SK-N-SH (cell line): ENCODE data around the gene IL4R. TPM values are rescaled to one million over a fixed set of nuclear protein-coding genes. Genes with fewer than 3 reads are reported as not detected.
"Not testable (repeated sequence)": the region's sequence is repeated elsewhere in the genome, so short reads cannot be mapped to it uniquely, and the experiment has no call there.

ENCODE experiments used
- CTCF ChIA-PET: fragments of 300-600, 350-600 bp; formaldehyde crosslinking; extraction: SDS; loops from one replicate; lab custom pipeline; 2021; lab: Yijun Ruan, JAX
- POLR2A ChIA-PET: fragments of 350-600 bp; sonication (Branson Sonifier 250); formaldehyde crosslinking; extraction: SDS; loops from one replicate; lab custom pipeline; 2020; ENCODE audit warnings: antibody characterized with exemption, inconsistent platforms; lab: Yijun Ruan, JAX
- DNase-seq: peaks from one replicate; pipeline ENCODE4 v3.0.0; 2012
- H2AFZ ChIP-seq: fragments of 200-600 bp; sonication (generic); 2 replicates; pipeline ENCODE4 v1.8.1; 2016; ENCODE audit warnings: antibody characterized with exemption, mild to moderate bottlenecking, low read depth
- H3F3A ChIP-seq: fragments of 200-600 bp; sonication (generic); replicated peaks from 2 replicates; pipeline ENCODE3; 2016; ENCODE audit warnings: antibody characterized with exemption, mild to moderate bottlenecking; ENCODE audit not compliant: insufficient read depth
- H3K27ac ChIP-seq, 2 experiments: fragments of 200-500 bp in 1 of 2; fragments of 200-600 bp in 1 of 2; sonication (Bioruptor generic) in 1 of 2; sonication (generic), shearing (Covaris generic) in 1 of 2; 2 replicates each; pipeline versions ENCODE4 v1.5.1 to v1.6.1; 2014 to 2016; ENCODE audit warnings: low read depth in 2 of 2, inconsistent platforms in 1 of 2, low read length in 1 of 2, mild to moderate bottlenecking in 1 of 2, mixed read lengths in 1 of 2
- H3K27me3 ChIP-seq: fragments of 200-600 bp; sonication (generic), shearing (Covaris generic); 2 replicates; pipeline ENCODE4 v1.6.1; 2016; ENCODE audit warnings: mixed run types; ENCODE audit not compliant: insufficient read depth
- H3K36me3 ChIP-seq, 2 experiments: fragments of 200-500 bp in 1 of 2; fragments of 200-600 bp in 1 of 2; sonication (Bioruptor generic) in 1 of 2; sonication (generic) in 1 of 2; replicated peaks in 1 of 2; 2 replicates each; pipeline versions ENCODE3 to v1.5.1; 2014 to 2016; ENCODE audit warnings: low read length in 1 of 2, mild to moderate bottlenecking in 1 of 2; ENCODE audit not compliant: insufficient read depth in 2 of 2, control insufficient read depth in 1 of 2
- H3K4me1 ChIP-seq, 2 experiments: fragments of 200-500 bp in 1 of 2; fragments of 200-600 bp in 1 of 2; sonication (Bioruptor generic) in 1 of 2; sonication (generic), shearing (Covaris generic) in 1 of 2; 2 replicates each; pipeline versions ENCODE4 v1.5.1 to v1.6.1; 2014 to 2016; ENCODE audit warnings: low read depth in 1 of 2, low read length in 1 of 2, mixed run types in 1 of 2; ENCODE audit not compliant: insufficient read depth in 2 of 2, control insufficient read depth in 1 of 2
- H3K4me2 ChIP-seq: fragments of 200-600 bp; sonication (generic), shearing (Covaris generic); 2 replicates; pipeline ENCODE4 v1.6.1; 2017; ENCODE audit warnings: mixed run types
- H3K4me3 ChIP-seq, 2 experiments: fragments of 200-500 bp in 1 of 2; fragments of 200-600 bp in 1 of 2; sonication (Bioruptor generic) in 1 of 2; sonication (generic), shearing (Covaris generic) in 1 of 2; 2 replicates each; pipeline versions ENCODE4 v1.5.1 to v1.8.1; 2014 to 2016; ENCODE audit warnings: low read depth in 2 of 2, inconsistent platforms in 1 of 2, low read length in 1 of 2, mild to moderate bottlenecking in 1 of 2, mixed read lengths in 1 of 2, moderate library complexity in 1 of 2
- H3K79me2 ChIP-seq: fragments of 200-600 bp; sonication (generic); 2 replicates; pipeline ENCODE4 v1.8.1; 2017; ENCODE audit warnings: mild to moderate bottlenecking; ENCODE audit not compliant: insufficient read depth
- H3K9ac ChIP-seq: fragments of 200-600 bp; sonication (generic); 2 replicates; pipeline ENCODE4 v1.6.1; 2017; ENCODE audit warnings: mixed run types
- H3K9me2 ChIP-seq: fragments of 200-600 bp; sonication (generic); 2 replicates; pipeline ENCODE4 v1.6.1; 2017; ENCODE audit warnings: mixed run types
- H3K9me3 ChIP-seq: fragments of 200-600 bp; sonication (generic); 2 replicates; pipeline ENCODE4 v1.6.1; 2017; ENCODE audit warnings: mixed run types, mild to moderate bottlenecking, moderate library complexity
- H4K20me1 ChIP-seq: fragments of 200-600 bp; sonication (generic); 2 replicates; pipeline ENCODE4 v1.6.1; 2017; ENCODE audit warnings: mild to moderate bottlenecking, mixed run types; ENCODE audit not compliant: insufficient read depth
- ELF1 ChIP-seq: IDR thresholded peaks from 2 replicates; pipeline ENCODE4 v1.4.0; 2012
- EZH2phosphoT487 ChIP-seq: fragments of 200-600 bp; sonication (generic); IDR thresholded peaks from 2 replicates; pipeline ENCODE4 v1.6.1; 2017; ENCODE audit warnings: low read depth, mixed run types, mild to moderate bottlenecking, antibody characterized with exemption, moderate library complexity, borderline replicate concordance
- FOSL2 ChIP-seq: IDR thresholded peaks from 2 replicates; pipeline ENCODE4 v1.4.0; 2012; ENCODE audit warnings: low read depth, mild to moderate bottlenecking, moderate library complexity, borderline replicate concordance
- FOXJ3 ChIP-seq: sonication (generic); formaldehyde crosslinking; IDR thresholded peaks from 2 replicates; pipeline ENCODE4 v1.5.1; 2020; ENCODE audit warnings: mild to moderate bottlenecking, missing genetic modification reagents
- MXI1 ChIP-seq: IDR thresholded peaks from 2 replicates; pipeline ENCODE4 v1.6.1; 2012; ENCODE audit warnings: mild to moderate bottlenecking, low read depth, low read length, improper control_type of control experiment
- NFIC ChIP-seq: IDR thresholded peaks from 2 replicates; pipeline ENCODE4 v1.4.0; 2012; ENCODE audit warnings: borderline replicate concordance
- NRF1 ChIP-seq: IDR thresholded peaks from 2 replicates; pipeline ENCODE4 v1.6.1; 2012; ENCODE audit warnings: low read depth, mild to moderate bottlenecking, low read length
- POLR2AphosphoS5 ChIP-seq: IDR thresholded peaks from 2 replicates; pipeline ENCODE4 v1.6.1; 2012; ENCODE audit warnings: low read depth, low read length
- RAD21 ChIP-seq: IDR thresholded peaks from 2 replicates; pipeline ENCODE4 v1.6.1; 2012; ENCODE audit warnings: mild to moderate bottlenecking, low read length
- RCOR1 ChIP-seq: fragments of 150-350 bp; IDR thresholded peaks from 2 replicates; pipeline ENCODE4 v1.6.1; 2017; ENCODE audit warnings: antibody characterized with exemption, low read length
- RFX5 ChIP-seq: IDR thresholded peaks from 2 replicates; pipeline ENCODE4 v1.6.1; 2012; ENCODE audit warnings: mild to moderate bottlenecking, improper control_type of control experiment, low read length
- SMC3 ChIP-seq: IDR thresholded peaks from 2 replicates; pipeline ENCODE4 v1.6.1; 2012; ENCODE audit warnings: low read depth, low read length, improper control_type of control experiment
- WGBS: methylation state at CpG from one replicate; pipeline ENCODE4 v1.1.6; 2017; ENCODE audit warnings: low lambda C conversion rate; 5-methylcytosine and 5-hydroxymethylcytosine counted together
- polyA plus RNA-seq, 3 experiments: library from polyadenylated mRNA; depleted of rRNA; stranded (reverse); fragments of >200 nt; gene quantifications; 2 replicates each; pipeline ENCODE4 v1.2.3, GENCODE V29; 2012
- TF ChIP-seq, protein P1 (sequence below): fragments of 200-600 bp; sonication (generic); IDR thresholded peaks from 2 replicates; pipeline ENCODE4 v1.6.1; 2017; ENCODE audit warnings: antibody characterized with exemption, mild to moderate bottlenecking, moderate library complexity
- TF ChIP-seq, protein P2 (sequence below): fragments of 150-350 bp; IDR thresholded peaks from 2 replicates; pipeline ENCODE4 v1.6.1; 2016; ENCODE audit warnings: mild to moderate bottlenecking, low read depth, low read length
- TF ChIP-seq, protein P3 (sequence below): IDR thresholded peaks from 2 replicates; pipeline ENCODE4 v1.6.1; 2012; ENCODE audit warnings: mild to moderate bottlenecking, low read depth, low read length, moderate library complexity

IL4R gene
- polyA plus RNA-seq, 1 of the 3 experiments (the other 2 are of a cell fraction): 16.1 TPM

DNA sequence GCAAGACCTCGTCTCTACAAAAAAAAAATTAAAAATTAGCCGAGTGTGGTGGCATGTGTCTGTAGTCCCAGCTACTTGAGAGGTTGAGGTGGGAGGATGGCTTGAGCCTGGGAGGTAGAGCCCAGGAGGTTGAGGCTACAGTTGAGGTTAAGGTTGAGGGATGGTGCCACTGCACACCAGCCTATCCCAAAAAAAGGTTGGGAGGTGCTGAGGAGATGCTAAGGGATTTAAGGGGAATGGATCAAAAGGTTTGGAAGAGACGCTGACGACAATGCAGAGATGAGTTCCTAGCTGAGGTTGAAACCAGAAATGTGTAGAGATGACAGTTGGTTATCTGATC, 40.5 kb upstream of the IL4R start:
- no peaks in the 10 kb centered on the region for H3K9me2 ChIP-seq
- no peaks in the 10 kb centered on the region for H3K79me2 ChIP-seq
- TF ChIP-seq NFIC (no peak), POLR2AphosphoS5 (no peak), SMC3 (no peak), NRF1 (no peak), RFX5 (no peak)
- TF ChIP-seq, protein P1, sequence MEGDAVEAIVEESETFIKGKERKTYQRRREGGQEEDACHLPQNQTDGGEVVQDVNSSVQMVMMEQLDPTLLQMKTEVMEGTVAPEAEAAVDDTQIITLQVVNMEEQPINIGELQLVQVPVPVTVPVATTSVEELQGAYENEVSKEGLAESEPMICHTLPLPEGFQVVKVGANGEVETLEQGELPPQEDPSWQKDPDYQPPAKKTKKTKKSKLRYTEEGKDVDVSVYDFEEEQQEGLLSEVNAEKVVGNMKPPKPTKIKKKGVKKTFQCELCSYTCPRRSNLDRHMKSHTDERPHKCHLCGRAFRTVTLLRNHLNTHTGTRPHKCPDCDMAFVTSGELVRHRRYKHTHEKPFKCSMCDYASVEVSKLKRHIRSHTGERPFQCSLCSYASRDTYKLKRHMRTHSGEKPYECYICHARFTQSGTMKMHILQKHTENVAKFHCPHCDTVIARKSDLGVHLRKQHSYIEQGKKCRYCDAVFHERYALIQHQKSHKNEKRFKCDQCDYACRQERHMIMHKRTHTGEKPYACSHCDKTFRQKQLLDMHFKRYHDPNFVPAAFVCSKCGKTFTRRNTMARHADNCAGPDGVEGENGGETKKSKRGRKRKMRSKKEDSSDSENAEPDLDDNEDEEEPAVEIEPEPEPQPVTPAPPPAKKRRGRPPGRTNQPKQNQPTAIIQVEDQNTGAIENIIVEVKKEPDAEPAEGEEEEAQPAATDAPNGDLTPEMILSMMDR: no peak
- TF ChIP-seq, protein P2, sequence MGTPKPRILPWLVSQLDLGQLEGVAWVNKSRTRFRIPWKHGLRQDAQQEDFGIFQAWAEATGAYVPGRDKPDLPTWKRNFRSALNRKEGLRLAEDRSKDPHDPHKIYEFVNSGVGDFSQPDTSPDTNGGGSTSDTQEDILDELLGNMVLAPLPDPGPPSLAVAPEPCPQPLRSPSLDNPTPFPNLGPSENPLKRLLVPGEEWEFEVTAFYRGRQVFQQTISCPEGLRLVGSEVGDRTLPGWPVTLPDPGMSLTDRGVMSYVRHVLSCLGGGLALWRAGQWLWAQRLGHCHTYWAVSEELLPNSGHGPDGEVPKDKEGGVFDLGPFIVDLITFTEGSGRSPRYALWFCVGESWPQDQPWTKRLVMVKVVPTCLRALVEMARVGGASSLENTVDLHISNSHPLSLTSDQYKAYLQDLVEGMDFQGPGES: no peak
- H4K20me1 ChIP-seq: no peaks in the 10 kb centered on the region
- no peak for DNase-seq
- H3F3A ChIP-seq: peaks cover 7% of the 10 kb centered on the region
- H3K4me2 ChIP-seq: no peak overlapping the region
- POLR2A ChIA-PET: no interaction called here
- no peak overlapping the region for H3K9ac ChIP-seq
- H3K27me3 ChIP-seq: no peaks in the 10 kb centered on the region
- H3K27ac ChIP-seq: no peak overlapping the region
- CTCF ChIA-PET: no interaction called here
- no peak overlapping the region for H2AFZ ChIP-seq
- WGBS: 95% methylated on average over 4 of the region's 4 CpGs
- H3K36me3 ChIP-seq: no peaks in the 10 kb centered on the region
- H3K9me3 ChIP-seq: no peaks in the 10 kb centered on the region
- no peak overlapping the region for H3K4me3 ChIP-seq
- peaks cover 2 to 5% of the 10 kb centered on the region in 2 experiments; a peak in 2 of 4 replicates for H3K4me1 ChIP-seq

DNA sequence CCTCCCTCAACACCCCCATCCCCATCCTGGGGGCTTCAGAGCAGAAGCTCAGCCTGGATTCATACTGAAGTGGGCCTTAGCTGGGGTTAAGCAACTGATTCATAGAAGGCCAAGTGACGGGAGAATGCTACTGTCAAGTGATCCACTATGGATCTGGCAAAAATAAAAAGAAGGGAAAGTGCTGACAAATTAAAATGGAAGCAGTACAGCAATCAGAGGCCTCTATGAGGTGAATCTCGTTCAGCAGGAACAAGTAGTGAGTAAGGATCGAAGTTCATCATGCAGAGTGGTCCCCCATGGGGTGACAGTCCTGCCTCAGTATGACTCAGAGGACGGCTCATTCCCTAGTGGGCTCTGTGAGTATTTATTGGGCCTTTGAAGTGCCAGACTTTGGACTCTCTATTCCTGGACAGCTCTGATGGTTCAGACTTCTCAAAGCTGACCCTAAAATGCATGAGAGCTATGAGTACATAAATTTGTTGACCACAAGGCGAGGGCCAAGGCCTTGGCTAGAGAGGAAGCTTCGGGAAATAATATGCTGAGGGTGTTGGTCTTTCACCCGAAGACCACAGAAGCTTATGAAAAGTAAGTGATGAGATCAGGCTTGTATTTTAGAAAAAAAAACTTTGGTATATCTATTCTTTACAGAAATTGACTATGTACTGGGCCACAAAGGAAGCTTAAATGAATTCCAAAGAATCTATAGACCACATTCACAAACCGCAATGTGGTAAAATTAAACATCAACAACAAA, 39.9 kb upstream of the IL4R start:
- TF ChIP-seq RAD21 (no peak), FOXJ3 (CRISPR knock-in tag) (no peak), EZH2phosphoT487 (no peak), MXI1 (no peak), NRF1 (no peak), ELF1 (no peak), FOSL2 (no peak), RCOR1 (no peak)
- TF ChIP-seq, protein P3, sequence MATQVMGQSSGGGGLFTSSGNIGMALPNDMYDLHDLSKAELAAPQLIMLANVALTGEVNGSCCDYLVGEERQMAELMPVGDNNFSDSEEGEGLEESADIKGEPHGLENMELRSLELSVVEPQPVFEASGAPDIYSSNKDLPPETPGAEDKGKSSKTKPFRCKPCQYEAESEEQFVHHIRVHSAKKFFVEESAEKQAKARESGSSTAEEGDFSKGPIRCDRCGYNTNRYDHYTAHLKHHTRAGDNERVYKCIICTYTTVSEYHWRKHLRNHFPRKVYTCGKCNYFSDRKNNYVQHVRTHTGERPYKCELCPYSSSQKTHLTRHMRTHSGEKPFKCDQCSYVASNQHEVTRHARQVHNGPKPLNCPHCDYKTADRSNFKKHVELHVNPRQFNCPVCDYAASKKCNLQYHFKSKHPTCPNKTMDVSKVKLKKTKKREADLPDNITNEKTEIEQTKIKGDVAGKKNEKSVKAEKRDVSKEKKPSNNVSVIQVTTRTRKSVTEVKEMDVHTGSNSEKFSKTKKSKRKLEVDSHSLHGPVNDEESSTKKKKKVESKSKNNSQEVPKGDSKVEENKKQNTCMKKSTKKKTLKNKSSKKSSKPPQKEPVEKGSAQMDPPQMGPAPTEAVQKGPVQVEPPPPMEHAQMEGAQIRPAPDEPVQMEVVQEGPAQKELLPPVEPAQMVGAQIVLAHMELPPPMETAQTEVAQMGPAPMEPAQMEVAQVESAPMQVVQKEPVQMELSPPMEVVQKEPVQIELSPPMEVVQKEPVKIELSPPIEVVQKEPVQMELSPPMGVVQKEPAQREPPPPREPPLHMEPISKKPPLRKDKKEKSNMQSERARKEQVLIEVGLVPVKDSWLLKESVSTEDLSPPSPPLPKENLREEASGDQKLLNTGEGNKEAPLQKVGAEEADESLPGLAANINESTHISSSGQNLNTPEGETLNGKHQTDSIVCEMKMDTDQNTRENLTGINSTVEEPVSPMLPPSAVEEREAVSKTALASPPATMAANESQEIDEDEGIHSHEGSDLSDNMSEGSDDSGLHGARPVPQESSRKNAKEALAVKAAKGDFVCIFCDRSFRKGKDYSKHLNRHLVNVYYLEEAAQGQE: no peak
- Histone ChIP-seq H3K9me2 (no peaks in the 10 kb centered on the region), H3K36me3 (no peaks in the 10 kb centered on the region), H2AFZ (no peak overlapping the region), H3F3A (peaks cover 7% of the 10 kb centered on the region), H3K9ac (no peak overlapping the region), H3K79me2 (no peaks in the 10 kb centered on the region), H3K27ac (no peak overlapping the region), H3K4me3 (no peak overlapping the region), H3K4me1 (peaks cover 2 to 5% of the 10 kb centered on the region in 2 experiments; a peak in 2 of 4 replicates), H3K9me3 (no peaks in the 10 kb centered on the region), H3K27me3 (no peaks in the 10 kb centered on the region), H3K4me2 (no peak overlapping the region), H4K20me1 (no peaks in the 10 kb centered on the region)
- 80% methylated on average over 8 of the region's 8 CpGs for WGBS
- ChIA-PET CTCF (interaction anchor here (0.9 to 1.0 kb wide), 2 partner anchors 9 to 39 kb away, joined by 3 read pairs; no protein-coding TSS in a partner anchor), POLR2A (no interaction called here)
- DNase-seq: no peak

DNA sequence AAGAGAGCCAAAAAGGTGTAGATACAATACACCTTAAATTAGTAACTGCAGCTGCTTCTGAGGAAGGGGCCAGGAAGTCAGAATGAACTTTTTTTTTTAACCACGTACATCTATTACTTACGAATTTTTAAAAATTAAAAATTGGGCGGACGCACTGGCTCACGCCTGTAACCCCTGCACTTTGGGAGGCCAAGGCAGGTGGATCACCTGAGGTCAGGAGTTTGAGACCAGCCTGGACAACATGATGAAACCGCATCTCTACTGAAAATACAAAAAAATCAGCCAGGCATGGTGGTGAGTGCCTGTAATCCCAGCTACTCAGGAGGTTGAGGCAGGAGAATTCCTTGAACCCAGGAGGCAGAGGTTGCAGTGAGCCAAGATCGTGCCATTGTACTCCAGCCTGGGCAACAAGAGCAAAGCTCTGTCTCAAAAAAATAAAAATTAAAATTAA, 39.3 kb upstream of the IL4R start:
- H3K4me2 ChIP-seq, H3K79me2 ChIP-seq, H3K9ac ChIP-seq, H3K4me1 ChIP-seq, H4K20me1 ChIP-seq, H3F3A ChIP-seq, H3K27ac ChIP-seq, H3K4me3 ChIP-seq, H3K27me3 ChIP-seq, H3K9me3 ChIP-seq, H3K9me2 ChIP-seq, POLR2A ChIA-PET, H2AFZ ChIP-seq, DNase-seq, H3K36me3 ChIP-seq: not testable (repeated sequence)
- 87% methylated on average over 7 of the region's 7 CpGs for WGBS
- CTCF ChIA-PET: interaction anchor here (0.9 to 1.0 kb wide), 2 partner anchors 8 to 40 kb away, joined by 3 read pairs; no protein-coding TSS in a partner anchor
